Skin of body (tissue), 2 donors: Measurements from ENCODE around the gene KIZ. TPM values are rescaled to one million over a fixed set of nuclear protein-coding genes. Genes with fewer than 3 reads are reported as not detected.
A peak's percentile ranks its signal among the peaks of the same experiment; 100 is the strongest.

ENCODE experiments used
- DNase-seq: peaks from one replicate; lab custom pipeline; 2025; lab: John Stamatoyannopoulos, UW
- total RNA-seq: library from RNA; depleted of rRNA; stranded (reverse); fragments of >200 nt; gene quantifications from one replicate; pipeline ENCODE4 v1.2.3, GENCODE V29; 2014

KIZ gene
- total RNA-seq, 1 donor from 2014 or later, result 14.2 TPM

DNA sequence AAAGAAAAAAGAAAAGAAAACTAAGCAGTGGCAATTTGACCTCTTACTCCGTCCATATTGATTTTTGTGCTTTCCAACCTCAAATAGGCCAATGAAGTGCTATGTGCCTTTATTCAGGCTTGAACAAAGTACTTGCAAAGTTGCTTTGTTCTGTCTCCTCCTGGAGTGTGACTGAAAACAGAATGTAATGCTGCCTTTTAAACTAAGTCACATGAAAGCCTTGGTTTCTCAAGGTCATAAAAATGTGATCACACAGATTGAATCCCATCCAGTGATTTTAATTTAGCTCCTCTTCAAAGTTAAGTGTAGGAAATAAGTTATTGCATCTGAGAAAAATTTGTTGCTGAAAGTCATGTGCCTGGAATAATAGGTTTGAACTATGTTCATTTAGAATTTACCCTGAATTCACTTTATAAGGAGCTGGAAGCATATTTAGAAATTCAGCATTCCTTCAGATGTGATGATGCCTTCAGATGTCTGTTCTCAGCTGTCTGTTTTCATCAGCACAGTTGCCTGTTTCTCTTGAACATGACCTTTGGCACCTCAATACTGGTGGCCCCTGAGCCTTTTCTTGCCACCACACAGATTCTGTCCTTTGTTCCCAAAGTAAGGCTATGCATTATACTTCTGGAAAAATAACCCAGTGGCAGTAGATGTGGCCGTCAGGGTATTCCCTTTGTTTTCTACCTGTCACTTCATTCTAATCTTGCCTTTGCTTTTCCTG, 48.8 kb downstream of the KIZ start:
- no peak for DNase-seq

DNA sequence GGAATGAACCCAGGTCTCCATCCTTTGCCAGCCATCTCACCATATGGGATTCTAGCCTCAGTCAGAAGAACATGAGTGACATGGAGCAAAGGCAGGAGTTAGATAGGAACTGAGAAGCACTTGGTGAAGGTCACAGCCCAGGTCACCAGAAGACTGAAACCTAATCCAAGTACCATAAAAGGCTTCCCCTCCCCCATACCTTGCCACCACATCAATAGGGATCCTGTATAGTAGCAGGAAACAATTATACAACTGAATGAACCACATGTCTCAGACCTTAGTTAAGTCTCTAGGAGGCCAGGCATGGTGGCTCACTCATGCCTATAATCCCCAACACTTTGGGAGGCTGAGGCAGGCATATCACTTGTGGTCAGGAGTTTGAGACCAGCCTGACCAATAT, 49.6 kb downstream of the KIZ start:
- DNase-seq, result no peak

DNA sequence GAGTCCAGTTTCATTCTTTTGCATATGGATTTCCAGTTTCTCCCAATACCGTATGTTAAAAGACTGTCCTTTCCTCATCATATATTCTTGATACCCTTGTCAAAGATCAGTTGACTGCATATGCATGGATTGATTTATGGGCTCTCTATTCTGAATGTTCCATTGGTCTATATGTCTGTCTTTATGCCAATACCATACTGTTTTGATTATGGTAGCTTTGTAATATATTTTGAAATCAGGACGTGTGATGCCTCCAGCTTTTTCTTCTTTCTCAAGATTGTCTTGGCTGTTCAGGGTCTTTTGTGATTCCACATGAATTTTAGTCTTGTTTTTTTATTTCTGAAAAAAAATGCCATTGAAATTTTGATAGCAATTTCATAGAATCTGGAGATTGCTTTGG, 51.9 kb downstream of the KIZ start:
- no peak for DNase-seq

DNA sequence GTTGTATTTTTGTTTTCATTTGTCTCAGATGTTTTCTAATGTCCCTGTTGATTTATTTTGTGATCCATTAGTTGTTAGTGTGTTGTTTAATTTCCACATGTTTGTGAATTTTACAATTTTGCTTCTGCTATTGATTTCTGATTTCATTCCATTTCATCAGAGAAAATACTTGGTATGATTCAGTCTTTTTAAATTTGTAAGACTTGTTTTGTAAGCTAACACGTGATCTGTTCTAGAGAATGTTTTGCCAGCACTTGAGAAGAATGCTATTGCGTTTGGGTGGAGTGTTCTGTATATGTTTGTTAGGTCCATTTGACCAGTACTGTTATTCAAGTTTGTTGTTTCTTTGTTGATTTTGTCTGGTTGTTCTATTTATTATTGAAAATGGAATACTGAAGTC, 53.9 kb downstream of the KIZ start:
- no peak for DNase-seq

DNA sequence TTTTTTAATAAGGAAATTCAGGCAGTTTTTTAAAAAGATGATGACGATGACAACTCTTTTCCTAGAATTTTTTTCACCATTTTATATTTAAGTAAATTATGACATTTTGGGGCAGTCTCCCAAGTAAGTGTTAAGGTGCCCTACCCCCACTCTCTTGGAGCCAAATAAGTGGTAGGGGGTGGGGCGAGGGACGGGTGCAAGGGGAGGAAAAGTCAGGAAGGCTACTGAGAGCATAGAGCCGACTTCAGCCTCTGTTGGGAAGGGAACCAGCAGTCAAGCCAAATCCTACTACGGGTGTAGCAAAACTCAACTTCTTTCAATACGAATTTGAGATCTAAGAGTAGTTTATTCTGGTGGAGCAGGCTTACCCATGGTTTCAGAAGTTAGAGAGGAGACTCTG, 54.4 kb downstream of the KIZ start:
- no peak for DNase-seq

DNA sequence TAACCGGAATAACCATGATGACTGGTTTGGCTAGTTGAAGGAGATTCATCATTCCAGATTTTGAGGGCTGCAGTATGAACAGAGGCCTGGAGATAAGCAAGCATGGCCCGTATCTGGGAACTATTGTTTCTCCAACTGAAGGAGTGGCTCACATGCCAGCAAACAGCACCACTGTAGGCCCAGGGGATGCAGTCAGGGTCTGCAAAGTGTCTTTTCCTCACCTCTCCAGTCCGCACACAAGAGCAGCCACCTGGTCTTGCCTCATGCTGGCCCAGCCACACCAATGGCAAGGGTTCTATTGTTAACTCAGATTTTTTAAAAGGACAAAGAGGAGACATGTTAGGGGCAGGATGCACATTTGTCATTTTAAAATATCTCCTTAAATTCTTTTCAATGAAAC, 55.1 kb downstream of the KIZ start:
- no peak for DNase-seq

DNA sequence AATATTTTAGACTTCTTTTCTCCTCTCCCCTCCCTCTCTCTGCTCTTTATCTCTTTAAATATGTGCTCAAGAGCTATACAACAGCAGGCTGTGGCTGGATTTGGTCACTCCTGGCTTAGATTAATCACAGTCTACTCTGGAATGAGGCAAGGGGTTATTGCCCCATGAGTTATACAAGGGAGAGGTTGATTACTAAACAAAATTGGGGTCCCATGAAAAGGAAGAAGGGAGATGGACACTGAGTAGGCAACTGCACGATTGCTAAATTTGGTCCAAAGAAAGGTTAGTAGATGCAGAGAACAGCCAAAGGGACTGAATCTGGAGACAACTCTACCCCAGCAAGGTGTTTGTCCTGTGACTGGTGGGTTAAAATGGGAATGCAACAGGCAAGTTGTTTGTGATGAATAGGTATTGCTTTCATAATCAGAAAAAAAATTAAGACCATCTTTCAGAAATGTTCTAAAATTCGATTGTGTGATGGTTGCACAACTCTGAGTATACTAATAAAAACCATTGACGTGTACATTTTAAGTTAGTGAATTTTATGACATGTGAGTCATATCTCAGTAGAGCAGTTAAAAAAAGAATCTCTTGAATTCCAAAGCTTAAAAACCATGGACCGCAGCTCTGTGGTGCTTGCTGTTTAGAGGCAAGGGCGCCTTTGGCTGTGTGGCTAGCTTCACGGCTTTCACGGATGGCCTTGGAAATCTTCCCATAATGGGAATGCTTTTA, 57.1 kb downstream of the KIZ start:
- peak; percentile 40 for DNase-seq

DNA sequence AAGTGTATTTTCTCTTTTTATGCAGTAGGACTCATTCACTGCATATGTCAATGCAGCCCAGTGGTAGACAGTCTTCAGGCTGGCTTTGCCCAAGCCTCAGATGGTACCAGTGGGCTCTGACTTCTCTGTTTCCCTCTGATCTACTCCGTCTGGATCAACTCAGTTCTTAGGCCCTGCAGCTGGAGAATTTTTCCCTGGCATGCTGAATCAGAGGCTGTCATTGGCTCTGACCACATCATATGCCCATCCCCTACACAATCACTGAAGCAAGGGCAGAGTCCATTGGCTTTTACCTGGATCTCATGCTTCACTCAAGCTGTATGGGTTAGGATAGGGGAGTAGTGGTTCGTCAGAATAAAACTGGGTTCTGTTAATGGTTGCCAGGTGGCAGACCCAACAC, 57.8 kb downstream of the KIZ start:
- DNase-seq, result no peak

DNA sequence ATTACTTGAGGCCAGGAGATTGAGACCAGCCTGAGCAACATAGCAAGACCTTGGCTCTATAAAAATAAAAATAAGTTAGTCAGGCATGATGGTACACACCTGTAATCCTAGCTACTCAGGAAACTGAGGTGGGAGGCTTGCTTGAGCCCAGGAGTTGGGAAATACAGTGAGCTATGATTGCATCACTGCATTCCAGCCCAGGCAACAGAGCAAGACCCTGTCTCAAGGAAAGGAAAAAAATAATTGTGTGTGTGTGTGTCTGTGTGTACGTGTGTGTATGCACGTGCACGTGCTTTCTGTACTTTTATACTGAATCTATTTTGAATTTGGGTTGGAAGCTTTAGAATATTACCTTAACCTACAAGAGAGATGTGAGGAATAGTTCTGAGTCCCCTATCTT, 58.9 kb downstream of the KIZ start:
- no peak for DNase-seq

DNA sequence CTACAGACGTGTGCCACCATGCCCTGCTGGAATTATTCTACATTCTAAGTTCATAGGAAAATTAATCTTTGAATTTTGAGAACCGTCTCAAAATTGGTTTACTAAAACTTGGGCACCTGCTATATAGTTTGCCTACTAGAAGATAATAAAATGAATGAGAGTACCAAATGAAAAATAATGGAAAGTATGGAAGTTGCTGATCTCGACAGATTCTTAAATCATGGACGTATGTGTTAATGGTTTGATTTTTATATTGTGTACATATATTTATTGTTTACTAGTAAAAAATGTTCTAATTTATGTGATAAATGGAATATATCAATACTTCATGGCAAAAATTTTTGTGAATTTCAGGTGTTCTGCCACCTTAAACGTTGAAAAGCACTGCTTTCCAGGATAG, 60.0 kb downstream of the KIZ start:
- no peak for DNase-seq

DNA sequence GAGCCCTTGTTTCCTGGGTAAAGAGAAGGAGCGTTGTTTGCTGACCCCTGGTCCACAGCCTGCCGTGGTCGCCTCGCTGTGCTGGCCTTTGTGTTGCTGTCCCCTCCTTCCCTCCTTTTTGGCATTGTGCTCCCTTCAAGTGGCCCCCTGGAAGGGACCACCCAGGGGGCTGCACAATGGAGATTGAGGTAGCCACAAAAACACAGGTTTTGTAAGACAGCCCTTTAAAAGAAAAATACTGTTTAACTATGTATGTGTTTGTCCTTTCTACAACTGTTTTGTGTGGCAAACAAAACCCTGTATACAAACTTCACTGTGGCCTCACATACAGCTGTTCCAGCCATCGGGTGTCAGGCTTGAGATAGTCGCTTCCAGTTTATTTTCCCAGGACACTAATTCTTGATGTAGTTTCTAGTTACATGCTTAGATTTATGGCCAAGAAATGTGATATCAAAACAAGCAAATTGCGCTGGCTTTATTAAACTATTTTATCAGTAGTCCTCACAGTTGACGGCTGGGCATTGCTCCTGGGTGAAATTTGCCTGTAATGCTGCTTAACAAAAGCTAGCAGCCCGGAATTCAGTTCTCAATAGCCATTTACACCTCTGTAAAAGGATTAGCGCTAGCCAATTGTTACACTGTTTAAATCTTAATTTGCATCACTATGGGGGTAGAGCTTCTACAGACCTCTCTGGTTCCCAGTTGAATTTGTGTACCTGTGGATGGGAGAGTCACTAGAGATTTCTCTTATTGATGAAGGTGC, 64.1 kb downstream of the KIZ start:
- no peak for DNase-seq

DNA sequence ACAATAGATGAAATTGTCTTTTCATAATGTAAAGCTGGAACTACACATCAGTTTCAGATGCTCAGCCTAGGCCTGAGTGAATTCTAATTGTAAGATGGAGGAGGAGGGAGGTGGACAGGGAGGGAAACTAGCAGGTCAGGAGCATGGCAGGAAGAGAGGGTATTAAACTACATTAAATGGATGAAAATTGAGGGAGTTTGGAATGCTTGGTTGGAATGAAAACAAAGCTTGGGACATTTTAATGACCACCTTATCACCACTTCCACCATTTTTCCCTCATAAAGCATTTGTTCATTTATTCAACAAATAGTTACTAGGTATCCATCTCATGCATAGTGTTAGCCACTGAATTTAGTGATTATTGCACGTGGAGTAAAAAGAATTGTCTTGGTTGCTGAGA, 65.0 kb downstream of the KIZ start:
- no peak for DNase-seq

DNA sequence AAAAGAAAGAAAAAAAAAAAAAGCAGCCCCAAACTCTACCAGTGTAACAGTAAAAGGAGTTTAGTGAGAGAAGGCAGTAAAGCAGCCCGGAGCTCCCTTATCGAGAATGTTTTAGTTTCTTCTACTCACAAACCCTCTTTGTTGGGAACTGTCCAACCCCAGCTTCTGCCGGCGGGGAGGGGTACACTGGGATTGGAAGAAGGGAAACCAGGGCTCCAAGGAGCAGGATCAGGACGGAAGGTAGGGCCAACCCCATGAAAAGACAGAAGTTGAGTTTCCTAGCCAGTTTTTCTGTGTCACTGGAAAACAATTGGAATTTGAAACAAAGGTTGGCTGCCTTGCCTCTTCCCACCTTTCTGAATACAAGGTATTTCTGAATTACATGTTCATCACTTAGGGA, 66.0 kb downstream of the KIZ start:
- DNase-seq, result no peak

DNA sequence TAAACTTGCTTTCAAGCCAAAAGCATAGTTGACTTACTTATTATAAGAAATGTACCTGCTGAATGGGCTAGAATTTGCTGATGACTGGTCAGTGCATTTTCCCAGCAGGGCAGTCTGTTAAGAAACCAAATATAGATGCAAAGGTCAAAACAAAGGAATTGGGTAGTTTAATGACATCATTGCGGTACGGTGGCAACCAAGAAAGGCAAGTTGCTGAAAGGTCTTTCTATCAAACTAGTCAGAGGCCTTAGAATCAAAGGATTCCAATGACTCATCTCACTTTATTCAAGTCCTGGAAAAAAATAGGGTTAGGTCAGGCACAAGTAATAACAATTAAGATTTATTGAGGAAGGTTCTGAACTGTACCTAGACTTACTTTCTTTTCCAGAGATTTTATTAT, 76.4 kb downstream of the KIZ start:
- no peak for DNase-seq

DNA sequence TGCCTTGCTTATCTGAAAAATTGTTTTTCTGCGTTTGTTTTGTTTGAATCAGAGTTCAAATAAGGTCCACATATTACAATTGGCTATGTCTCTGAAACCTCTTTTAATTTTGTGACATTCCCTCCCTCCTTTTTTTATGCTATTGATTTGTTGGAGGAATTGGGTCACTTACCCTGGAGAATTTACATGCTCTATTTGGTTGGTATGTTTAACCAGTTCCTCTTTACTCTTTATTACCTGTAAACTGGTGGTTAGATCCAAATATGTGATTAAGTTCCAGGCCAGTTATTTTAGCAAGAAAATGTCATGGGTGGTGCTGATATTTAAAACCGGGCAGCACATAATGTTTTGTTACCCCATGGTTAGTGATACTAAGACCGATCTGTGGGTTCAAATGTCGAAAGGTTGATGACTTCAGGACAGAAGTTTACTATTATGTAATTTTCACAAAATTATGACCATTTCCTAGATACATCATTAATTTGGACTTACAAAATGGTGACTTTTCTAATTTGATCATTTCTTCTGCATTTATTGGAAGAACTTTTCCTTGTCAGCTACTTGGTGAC, 77.3 kb downstream of the KIZ start:
- no peak for DNase-seq

DNA sequence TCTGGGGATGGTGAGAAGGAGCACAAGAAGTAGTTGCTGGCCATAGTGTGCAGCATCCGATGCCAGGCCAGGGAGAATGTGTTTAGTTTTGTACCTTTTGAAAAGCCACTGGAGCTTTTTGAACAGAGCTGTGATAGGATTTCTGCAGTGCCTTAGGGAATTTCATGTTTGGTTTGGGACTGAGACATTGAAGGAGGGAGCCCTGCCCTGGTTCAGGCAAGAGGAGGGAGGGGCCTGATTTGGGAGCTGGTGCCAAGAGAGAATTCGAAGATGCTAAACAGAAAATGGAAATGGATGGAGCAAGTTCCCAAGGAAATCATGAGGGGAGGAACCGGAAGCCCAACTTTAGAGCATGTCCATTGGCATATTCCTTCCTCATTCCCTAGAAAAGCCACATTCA, 80.7 kb downstream of the KIZ start:
- DNase-seq, result no peak

DNA sequence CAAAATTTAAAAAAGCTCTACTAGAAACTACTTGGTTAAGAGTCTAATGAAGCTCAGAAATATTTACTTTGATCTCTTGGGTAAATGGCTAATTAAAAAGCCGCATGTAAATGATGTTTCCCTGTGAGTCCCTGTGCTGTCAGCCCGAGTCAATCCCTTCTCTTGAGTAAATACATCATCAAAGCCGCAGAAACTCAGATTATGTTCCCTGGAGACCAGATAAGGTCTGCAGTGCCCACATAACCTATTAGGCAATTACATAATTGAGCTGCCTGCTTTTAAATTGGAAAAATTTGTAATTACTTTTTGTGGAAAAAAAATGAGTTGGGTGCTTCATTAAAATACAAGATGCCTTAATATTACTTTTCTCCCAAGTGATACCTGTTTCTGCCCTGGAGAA, 83.1 kb downstream of the KIZ start:
- DNase-seq, result no peak

DNA sequence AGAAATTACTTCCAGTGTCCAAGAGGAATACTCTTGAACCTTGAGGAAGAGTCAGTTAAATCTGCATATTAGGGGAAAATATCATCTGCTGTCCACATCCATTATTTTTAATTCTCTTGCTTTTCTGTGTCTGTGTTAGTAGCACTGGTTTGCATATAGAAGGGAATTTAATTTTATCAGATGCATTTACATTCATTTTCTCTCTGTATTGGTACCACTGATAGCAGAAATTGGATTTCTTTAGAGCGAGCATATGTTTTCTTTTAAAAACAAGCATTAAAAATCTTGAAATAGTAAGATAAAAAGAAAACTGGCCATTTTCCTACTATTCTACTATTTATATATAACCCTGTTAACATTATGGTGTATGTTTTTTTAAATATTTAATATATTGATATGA, 83.8 kb downstream of the KIZ start:
- no peak for DNase-seq

DNA sequence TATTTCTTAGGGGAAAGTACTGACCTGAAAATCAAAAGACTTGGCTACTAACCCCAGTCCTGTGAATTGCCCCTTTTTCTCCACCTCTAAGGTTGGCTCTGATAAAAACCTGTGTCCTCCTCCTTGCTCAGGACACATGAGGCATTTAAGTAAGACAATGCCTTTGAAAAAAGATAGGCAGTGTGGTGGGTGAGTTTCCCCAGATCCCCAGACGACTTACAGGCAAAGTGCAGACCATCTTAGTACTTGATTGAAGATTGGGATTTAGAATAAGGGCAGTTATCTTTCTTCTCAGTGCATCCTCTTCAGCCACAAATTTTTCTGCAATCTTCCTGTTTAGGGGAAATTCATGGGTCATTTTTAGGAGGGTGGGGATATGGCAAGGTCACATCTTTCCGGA, 87.8 kb downstream of the KIZ start:
- no peak for DNase-seq

DNA sequence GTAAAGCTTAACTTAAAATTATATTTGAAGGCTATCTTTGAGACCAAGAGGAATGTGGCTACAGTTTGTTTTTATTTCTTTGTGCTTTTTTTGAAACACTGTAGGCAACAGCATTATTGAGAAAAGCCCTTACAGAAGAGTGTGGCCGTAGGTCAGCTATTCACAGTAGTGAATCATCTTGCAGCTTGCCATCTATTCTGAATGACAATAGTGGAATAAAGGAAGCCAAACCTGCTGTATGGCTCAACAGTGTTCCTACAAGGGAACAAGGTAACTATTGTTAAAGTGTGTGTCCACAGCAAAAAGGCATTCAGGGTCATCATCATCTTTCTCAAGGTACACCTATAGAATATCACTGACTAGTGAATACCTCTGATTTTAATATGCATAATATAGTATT, 88.5 kb downstream of the KIZ start:
- no peak for DNase-seq

DNA sequence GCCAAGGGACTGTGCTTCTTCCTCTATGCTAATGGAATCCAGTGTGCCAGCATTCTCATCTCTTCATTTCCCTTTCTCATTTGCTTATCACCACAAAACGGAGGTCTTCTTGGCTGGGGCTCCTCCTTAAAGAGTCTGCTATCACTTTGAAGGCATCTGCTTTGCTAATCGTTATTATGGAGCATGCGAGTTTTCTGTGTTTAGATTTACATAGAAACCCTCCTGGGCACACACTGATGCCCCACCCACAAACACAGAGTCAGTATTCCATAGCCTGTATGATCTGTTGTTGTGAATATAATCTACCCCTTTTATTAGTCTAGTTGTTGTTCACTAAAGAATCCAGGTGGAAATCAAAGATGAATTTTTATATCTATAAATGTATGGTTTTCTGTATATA, 93.8 kb downstream of the KIZ start:
- no peak for DNase-seq

DNA sequence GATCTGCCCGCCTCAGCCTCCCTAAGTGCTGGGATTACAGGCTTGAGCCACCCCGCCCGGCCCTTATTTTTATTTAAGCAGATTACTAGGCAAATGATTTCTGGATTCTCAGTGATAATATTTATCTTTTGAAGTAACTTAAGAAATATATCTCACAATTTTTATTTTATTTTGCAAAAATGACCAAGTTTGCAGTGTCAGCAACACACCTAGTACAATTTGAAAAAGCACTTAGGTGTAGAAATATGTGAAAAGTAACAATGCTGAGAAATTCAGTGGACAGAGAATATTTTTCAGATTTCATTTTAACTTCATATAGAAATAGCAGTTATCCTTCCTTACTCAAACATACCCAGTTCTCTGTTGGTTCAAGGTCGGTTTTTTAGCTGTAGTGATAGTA, 98.3 kb downstream of the KIZ start:
- no peak for DNase-seq
